AML-193 (cell line): ENCODE data around the gene AVP.
"Not testable (repeated sequence)": the region's sequence is repeated elsewhere in the genome, so short reads cannot be mapped to it uniquely, and the experiment has no call there.

Experiments used
- DNase-seq, 2 experiments: peaks; one replicate each; lab custom pipeline; 2025; lab: John Stamatoyannopoulos, UW

The AVP gene

GRCh38 chr20:3082955-3083952 is 1.3 kb downstream of the AVP start:
- no peak for DNase-seq

GRCh38 chr20:3082306-3082951 is 2.1 kb downstream of the AVP start:
- no peak for DNase-seq

- DNase-seq: no peak
These were observed 2.9 kb downstream of the AVP start for GRCh38 chr20:3081641-3082040.

- DNase-seq: no peak
These were observed 3.6 kb downstream of the AVP start for GRCh38 chr20:3080939-3081388.

GRCh38 chr20:3077618-3078134 is 6.8 kb downstream of the AVP start:
- peak; percentile 45 to 51 for DNase-seq

- DNase-seq: not testable (repeated sequence)
These were observed 9.2 kb downstream of the AVP start for GRCh38 chr20:3075315-3075714.

GRCh38 chr20:3074812-3075211 is 9.7 kb downstream of the AVP start:
- DNase-seq: peak in 1 of 2 experiments; percentile 2

- DNase-seq: not testable (repeated sequence)
These were observed 11.3 kb downstream of the AVP start for GRCh38 chr20:3073251-3073643.

- DNase-seq: no peak
These were observed 11.8 kb downstream of the AVP start for GRCh38 chr20:3072530-3073250.

GRCh38 chr20:3071610-3072529 is 12.7 kb downstream of the AVP start, which contains the start of gene OXT:
OXT (plus strand) TSS chr20:3071620; CDS start chr20:3071656, 36 bp downstream.
- no peak for DNase-seq

GRCh38 chr20:3071266-3071609 is 13.3 kb downstream of the AVP start:
- no peak for DNase-seq

- no peak for DNase-seq
These were observed 13.8 kb downstream of the AVP start for GRCh38 chr20:3070725-3071124.

GRCh38 chr20:3068986-3069900 is 15.3 kb downstream of the AVP start:
- no peak for DNase-seq

GRCh38 chr20:3068075-3068474 is 16.4 kb downstream of the AVP start:
- no peak for DNase-seq

GRCh38 chr20:3067139-3068014 is 17.1 kb downstream of the AVP start:
- no peak for DNase-seq

- not testable (repeated sequence) for DNase-seq
These were observed 20.4 kb downstream of the AVP start for GRCh38 chr20:3064119-3064518.

- no peak for DNase-seq
These were observed 25.0 kb downstream of the AVP start for GRCh38 chr20:3059489-3059888.

GRCh38 chr20:3051385-3052019 is 33.0 kb downstream of the AVP start:
- no peak for DNase-seq
